T-cell (primary cell): ENCODE data around the gene ZBTB3. TPM values are rescaled to one million over a fixed set of nuclear protein-coding genes. Genes with fewer than 3 reads are reported as not detected.

Experiments used
- ATAC-seq, 4 experiments: fragments of 200-7000 bp in 3 of 4; fragments of 150-1000 bp in 1 of 4; cut with Tn5 transposase; replicated peaks in 1 of 4; 1 replicate in 3 of 4; 2 replicates in 1 of 4; pipeline ENCODE4 v1.10.0; 2021; ENCODE audit warnings: moderate library complexity in 3 of 4, mild to moderate bottlenecking in 2 of 4, moderate number of reproducible peaks in 1 of 4
- CTCF ChIA-PET, 2 donors: fragments of 300-600 bp; sonication (Branson Sonifier 250); formaldehyde crosslinking; loops; one replicate each; lab custom pipeline; 2022; ENCODE audit warnings: antibody characterized with exemption in 2 of 2; lab: Charles Lee
- POLR2A ChIA-PET, 2 donors: fragments of 300-600 bp; sonication (Branson Sonifier 250); formaldehyde crosslinking; loops; one replicate each; lab custom pipeline; 2022; ENCODE audit warnings: antibody characterized with exemption in 2 of 2; lab: Charles Lee
- DNase-seq, 35 experiments: peaks; one replicate each; pipeline versions ENCODE4 v3.0.0 to v3.0.0-alpha.2; 2013 to 2023
- H3K27ac ChIP-seq: one replicate; pipeline ENCODE4 v1.5.1; 2013; ENCODE audit warnings: low read length
- H3K27me3 ChIP-seq, 2 experiments: replicated peaks in 1 of 2; 1 replicate in 1 of 2; 2 replicates in 1 of 2; pipeline versions ENCODE4 v1.6.1 to v1.7.0; 2013; ENCODE audit warnings: low read length in 1 of 2, mixed read lengths in 1 of 2; ENCODE audit not compliant: control insufficient read depth in 2 of 2, insufficient read depth in 2 of 2; ENCODE audit errors: extremely low read depth in 1 of 2
- H3K36me3 ChIP-seq, 2 donors: 1 replicate in 1 of 2; 2 replicates in 1 of 2; pipeline versions ENCODE4 v1.6.1 to v1.7.0; 2013; ENCODE audit warnings: low read length in 1 of 2; ENCODE audit not compliant: control insufficient read depth in 2 of 2, insufficient read depth in 1 of 2; ENCODE audit errors: extremely low read depth in 1 of 2
- H3K4me1 ChIP-seq, 2 experiments: 1 replicate in 1 of 2; 2 replicates in 1 of 2; pipeline versions ENCODE4 v1.6.1 to v1.7.0; 2013; ENCODE audit warnings: low read length in 2 of 2, mixed read lengths in 1 of 2; ENCODE audit not compliant: insufficient read depth in 2 of 2, control insufficient read depth in 1 of 2; ENCODE audit errors: extremely low read depth in 1 of 2
- H3K4me3 ChIP-seq, 2 donors: 1 replicate in 1 of 2; 2 replicates in 1 of 2; pipeline versions ENCODE4 v1.5.1 to v1.7.0; 2013; ENCODE audit warnings: mild to moderate bottlenecking in 2 of 2, low read length in 1 of 2, moderate library complexity in 1 of 2; ENCODE audit not compliant: control insufficient read depth in 1 of 2; ENCODE audit errors: extremely low read depth in 1 of 2
- H3K9me3 ChIP-seq: 2 replicates; pipeline ENCODE4 v1.7.0; 2013
- H3K27ac Mint-ChIP-seq, 2 donors: one replicate each; pipeline ENCODE4 v1.8.0; 2020 to 2021; ENCODE audit warnings: mild to moderate bottlenecking in 2 of 2, mixed read lengths in 2 of 2
- H3K27me3 Mint-ChIP-seq, 2 donors: one replicate each; pipeline ENCODE4 v1.8.0; 2021 to 2022; ENCODE audit warnings: mixed read lengths in 2 of 2
- H3K36me3 Mint-ChIP-seq: one replicate; pipeline ENCODE4 v1.8.0; 2021; ENCODE audit warnings: mixed read lengths
- H3K4me1 Mint-ChIP-seq, 3 donors: one replicate each; pipeline ENCODE4 v1.8.0; 2020 to 2022; ENCODE audit warnings: mixed read lengths in 3 of 3, mild to moderate bottlenecking in 1 of 3
- H3K4me3 Mint-ChIP-seq, 3 donors: one replicate each; pipeline ENCODE4 v1.8.0; 2020 to 2022; ENCODE audit warnings: mild to moderate bottlenecking in 3 of 3, mixed read lengths in 3 of 3, moderate library complexity in 3 of 3
- H3K9me3 Mint-ChIP-seq, 3 donors: one replicate each; pipeline ENCODE4 v1.8.0; 2020 to 2022; ENCODE audit warnings: mixed read lengths in 3 of 3
- WGBS: methylation state at CpG from one replicate; pipeline ENCODE4 v1.1.5; 2013; ENCODE audit warnings: missing lambda C conversion rate; ENCODE audit not compliant: insufficient coverage; 5-methylcytosine and 5-hydroxymethylcytosine counted together
- total RNA-seq, 35 experiments: library from RNA in 6 of 35; stranded (reverse) in 6 of 35; fragments of 120-200 nt in 1 of 35; gene quantifications; one replicate each; pipeline versions ENCODE4 v1.2.1 to v1.2.4 and lab custom pipeline; 2013 to 2026

Gene ZBTB3
- total RNA-seq, 5 donors from 2014 or later (not counting 1 experiment from before 2014, with no cell fraction given), result 5.9 to 24.6 (median 22.9) TPM

GRCh38 chr11:62712861-62713260 lies 41.1 kb downstream of the ZBTB3 start:
- peaks cover 12 to 68% of the 10 kb centered on the region in 2 donors for H3K36me3 ChIP-seq
- no peak overlapping the region for H3K4me3 ChIP-seq
- H3K27me3 Mint-ChIP-seq, result no peaks in the 10 kb centered on the region
- H3K27ac Mint-ChIP-seq, result peak overlapping the region; percentile 84 to 89
- ChIA-PET CTCF (interaction anchor here in 1 of 2 donors (1.0 kb wide), 1 partner anchor 12 kb away, joined by 4 read pairs; no protein-coding TSS in a partner anchor), POLR2A (no interaction called here)
- no peaks in the 10 kb centered on the region for H3K27me3 ChIP-seq
- WGBS, result 60% methylated on average over 1 of the region's 3 CpGs
- DNase-seq (no peak), ATAC-seq (no peak)
- no peaks in the 10 kb centered on the region for H3K9me3 Mint-ChIP-seq
- peaks cover 58 to 69% (median 60%) of the 10 kb centered on the region in 3 donors for H3K4me1 Mint-ChIP-seq
- no peaks in the 10 kb centered on the region for H3K9me3 ChIP-seq
- H3K4me1 ChIP-seq, result peaks cover 11 to 24% of the 10 kb centered on the region in 2 experiments
- H3K4me3 Mint-ChIP-seq, result peak overlapping the region in 1 of 3 donors; percentile 31
- H3K36me3 Mint-ChIP-seq, result peaks cover 45% of the 10 kb centered on the region
- peak overlapping the region; percentile 18 for H3K27ac ChIP-seq

GRCh38 chr11:62712276-62712812 lies 41.6 kb downstream of the ZBTB3 start:
- Mint-ChIP-seq H3K9me3 (no peaks in the 10 kb centered on the region), H3K27me3 (no peaks in the 10 kb centered on the region), H3K36me3 (peaks cover 44% of the 10 kb centered on the region), H3K4me1 (peaks cover 54 to 72% (median 62%) of the 10 kb centered on the region in 3 donors), H3K27ac (peak overlapping the region; percentile 84 to 89), H3K4me3 (peak overlapping the region in 1 of 3 donors; percentile 2)
- no peaks in the 10 kb centered on the region for H3K27me3 ChIP-seq
- peaks cover 8 to 63% of the 10 kb centered on the region in 2 donors for H3K36me3 ChIP-seq
- H3K4me3 ChIP-seq, result no peak overlapping the region
- POLR2A ChIA-PET, result interaction anchor here in 1 of 2 donors (0.9 kb wide), 1 partner anchor 15 kb away, joined by 4 read pairs; the partner anchor contains the start of gene HNRNPUL2
- H3K4me1 ChIP-seq, result peaks cover 11 to 29% of the 10 kb centered on the region in 2 experiments
- CTCF ChIA-PET, result interaction anchor here in 1 of 2 donors (1.0 kb wide), 1 partner anchor 12 kb away, joined by 4 read pairs; no protein-coding TSS in a partner anchor
- no peak overlapping the region for H3K27ac ChIP-seq
- no peaks in the 10 kb centered on the region for H3K9me3 ChIP-seq
- ATAC-seq (no peak), DNase-seq (no peak)
- WGBS, result 100% methylated on average over 1 of the region's 6 CpGs

DNA sequence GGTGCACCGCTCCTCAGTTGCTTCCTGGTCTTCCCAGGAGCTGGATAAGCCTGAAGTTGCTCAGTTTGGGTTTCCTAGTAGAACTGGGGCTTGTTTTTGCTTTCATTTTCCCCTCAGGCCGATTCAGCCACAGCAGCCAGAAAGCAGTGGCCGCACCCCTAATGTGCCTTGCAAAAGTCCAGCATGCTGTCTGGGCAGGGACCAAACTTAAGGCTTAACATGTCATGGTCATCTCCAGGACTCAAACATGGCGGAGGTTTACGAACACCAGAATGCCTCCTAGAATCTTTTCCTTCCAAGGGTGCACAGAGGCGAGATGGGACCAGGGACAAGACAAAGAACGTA lies 44.0 kb downstream of the ZBTB3 start:
- H3K27ac Mint-ChIP-seq, result peak overlapping the region; percentile 95 to 97
- no peaks in the 10 kb centered on the region for H3K9me3 Mint-ChIP-seq
- 65% methylated on average over 4 of the region's 7 CpGs for WGBS
- peak overlapping the region; percentile 88 to 97 (median 90) for H3K4me3 Mint-ChIP-seq
- POLR2A ChIA-PET, result interaction anchor here (0.5 to 2.2 kb wide), 7 partner anchors 33 to 136 kb away, joined by 3 to 10 read pairs (median 6); partner anchors contain the start of genes C11orf98 (in 1 of the 2), CSKMT (in 1 of the 2), EEF1G (in 1 of the 2) and UQCC3 (in 1 of the 2)
- Histone ChIP-seq H3K36me3 (peaks cover 0 to 39% of the 10 kb centered on the region in 2 donors), H3K27me3 (no peaks in the 10 kb centered on the region), H3K27ac (peak overlapping the region; percentile 94), H3K4me1 (peaks cover 19 to 50% of the 10 kb centered on the region in 2 experiments), H3K4me3 (peak overlapping the region; percentile 70 to 71), H3K9me3 (no peaks in the 10 kb centered on the region)
- peaks cover 64 to 77% (median 70%) of the 10 kb centered on the region in 3 donors for H3K4me1 Mint-ChIP-seq
- DNase-seq (peak in 3 of 35 experiments; percentile 2 to 16 (median 13)), ATAC-seq (no peak)
- H3K27me3 Mint-ChIP-seq, result no peaks in the 10 kb centered on the region
- CTCF ChIA-PET, result interaction anchor here in 1 of 2 donors (1.2 kb wide), 1 partner anchor 17 kb away, joined by 5 read pairs; the partner anchor contains the start of gene HNRNPUL2
- H3K36me3 Mint-ChIP-seq, result peaks cover 23% of the 10 kb centered on the region

- H3K9me3 Mint-ChIP-seq, result no peaks in the 10 kb centered on the region
- peak overlapping the region; percentile 95 to 97 for H3K27ac Mint-ChIP-seq
- no peaks in the 10 kb centered on the region for H3K27me3 Mint-ChIP-seq
- peak; percentile 90 to 99 (median 97) for DNase-seq
- peaks cover 19 to 50% of the 10 kb centered on the region in 2 experiments for H3K4me1 ChIP-seq
- 1% methylated on average over 34 of the region's 47 CpGs for WGBS
- peaks cover 63 to 74% (median 67%) of the 10 kb centered on the region in 3 donors for H3K4me1 Mint-ChIP-seq
- H3K4me3 ChIP-seq, result peak overlapping the region; percentile 70 to 71
- peak overlapping the region; percentile 94 for H3K27ac ChIP-seq
- no peaks in the 10 kb centered on the region for H3K27me3 ChIP-seq
- ATAC-seq, result peak; percentile 80 to 85 (median 82)
- ChIA-PET POLR2A (interaction anchor here (0.5 to 2.2 kb wide), 12 partner anchors 18 to 145 kb away, joined by 3 to 10 read pairs (median 5); partner anchors contain the start of genes C11orf98 (in 1 of the 2), CSKMT (in 1 of the 2), EEF1G (in 1 of the 2) and HNRNPUL2 (in 1 of the 2)), CTCF (interaction anchor here in 1 of 2 donors (0.6 to 1.4 kb wide), 5 partner anchors 17 to 285 kb away, joined by 3 to 6 read pairs (median 4); partner anchors contain the start of genes HNRNPUL2 and SLC3A2)
- H3K36me3 Mint-ChIP-seq, result peaks cover 21% of the 10 kb centered on the region
- peaks cover 0 to 35% of the 10 kb centered on the region in 2 donors for H3K36me3 ChIP-seq
- peak overlapping the region; percentile 88 to 97 (median 90) for H3K4me3 Mint-ChIP-seq
- H3K9me3 ChIP-seq, result no peaks in the 10 kb centered on the region
Measured at GRCh38 chr11:62709247-62710000, 44.5 kb downstream of the ZBTB3 start.

GRCh38 chr11:62708793-62709192 lies 45.2 kb downstream of the ZBTB3 start:
- no peaks in the 10 kb centered on the region for H3K27me3 ChIP-seq
- ChIA-PET CTCF (interaction anchor here (0.5 to 1.4 kb wide), 7 partner anchors 17 to 284 kb away, joined by 3 to 6 read pairs (median 4); partner anchors contain the start of genes HNRNPUL2 (in 1 of the 2), SLC3A2 (in 1 of the 2) and ZBTB3 (in 1 of the 2)), POLR2A (interaction anchor here (0.5 to 2.2 kb wide), 11 partner anchors 19 to 173 kb away, joined by 3 to 8 read pairs (median 4); partner anchors contain the start of genes C11orf98 (in 1 of the 2), CSKMT (in 1 of the 2), EEF1G (in 1 of the 2) and HNRNPUL2 (in 1 of the 2))
- H3K9me3 ChIP-seq, result no peaks in the 10 kb centered on the region
- H3K4me3 ChIP-seq, result peak overlapping the region; percentile 70 to 71
- no peaks in the 10 kb centered on the region for H3K9me3 Mint-ChIP-seq
- peaks cover 0 to 29% of the 10 kb centered on the region in 2 donors for H3K36me3 ChIP-seq
- H3K36me3 Mint-ChIP-seq, result peaks cover 16% of the 10 kb centered on the region
- H3K27ac ChIP-seq, result peak overlapping the region; percentile 94
- peaks cover 60 to 69% (median 63%) of the 10 kb centered on the region in 3 donors for H3K4me1 Mint-ChIP-seq
- H3K27me3 Mint-ChIP-seq, result no peaks in the 10 kb centered on the region
- H3K27ac Mint-ChIP-seq, result peak overlapping the region; percentile 95 to 97
- peaks cover 19 to 50% of the 10 kb centered on the region in 2 experiments for H3K4me1 ChIP-seq
- peak; percentile 27 to 45 (median 34) for ATAC-seq
- 0% methylated on average over 4 of the region's 7 CpGs for WGBS
- H3K4me3 Mint-ChIP-seq, result peak overlapping the region; percentile 88 to 97 (median 90)
- peak in 28 of 35 experiments; percentile 18 to 64 (median 35) for DNase-seq
